Mononuclear cell (primary cell): Measurements from ENCODE around the gene CFAP99. TPM values are rescaled to one million over a fixed set of nuclear protein-coding genes. Genes with fewer than 3 reads are reported as not detected.

ENCODE experiments used
- H3K27me3 ChIP-seq: 2 replicates; pipeline ENCODE4 v1.6.0; 2011; ENCODE audit warnings: low read length, control low read depth; ENCODE audit not compliant: insufficient read depth
- H3K4me1 ChIP-seq: 2 replicates; pipeline ENCODE4 v1.5.1; 2011; ENCODE audit warnings: mild to moderate bottlenecking, low read length, control low read depth; ENCODE audit not compliant: insufficient read depth
- H3K4me3 ChIP-seq: 2 replicates; pipeline ENCODE4 v1.5.1; 2011; ENCODE audit warnings: mild to moderate bottlenecking, low read length, moderate library complexity
- H3K9me3 ChIP-seq: 2 replicates; pipeline ENCODE4 v1.5.1; 2011; ENCODE audit warnings: low read depth, mild to moderate bottlenecking, control low read depth, low read length
- total RNA-seq: library from RNA; depleted of rRNA; stranded (reverse); fragments of >200 nt; gene quantifications from one replicate; pipeline ENCODE4 v1.2.3, GENCODE V29; 2012

Gene CFAP99
- total RNA-seq, 1 donor: 0.10 TPM

GRCh38 chr4:2500547-2500946, 81.8 kb downstream of the CFAP99 start:
- H3K4me3 ChIP-seq: no peak overlapping the region
- no peaks in the 10 kb centered on the region for H3K27me3 ChIP-seq
- peaks cover 20% of the 10 kb centered on the region for H3K4me1 ChIP-seq
- H3K9me3 ChIP-seq: no peaks in the 10 kb centered on the region

DNA sequence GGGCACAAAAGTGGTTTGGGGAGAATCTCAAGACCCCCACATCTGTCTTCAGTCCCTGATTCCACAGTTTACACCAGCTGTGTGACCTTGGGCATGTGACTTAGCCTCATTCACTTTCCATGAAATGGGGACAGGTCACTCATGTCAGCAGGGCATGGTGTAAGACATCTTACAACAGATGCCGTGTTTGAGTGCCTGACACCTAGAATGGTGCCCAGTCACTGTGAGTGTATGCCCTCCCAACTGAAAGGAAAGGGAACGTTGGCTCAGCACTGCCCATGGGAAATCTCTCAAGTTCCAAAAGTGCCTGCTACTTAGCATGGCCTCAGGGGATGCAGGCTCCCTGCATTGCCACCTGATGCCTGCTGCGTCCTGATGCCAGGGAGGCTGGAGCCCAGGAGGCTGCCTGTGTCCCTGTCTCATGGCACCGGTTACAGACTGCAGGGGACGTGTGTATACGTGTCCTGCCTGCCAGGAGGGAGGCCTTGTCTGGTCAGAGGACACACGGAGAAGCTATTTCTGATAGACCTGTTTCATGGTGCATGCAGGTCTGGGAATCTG, 82.4 kb downstream of the CFAP99 start:
- Histone ChIP-seq H3K9me3 (no peaks in the 10 kb centered on the region), H3K4me1 (peaks cover 20% of the 10 kb centered on the region), H3K4me3 (no peak overlapping the region), H3K27me3 (no peaks in the 10 kb centered on the region)

DNA sequence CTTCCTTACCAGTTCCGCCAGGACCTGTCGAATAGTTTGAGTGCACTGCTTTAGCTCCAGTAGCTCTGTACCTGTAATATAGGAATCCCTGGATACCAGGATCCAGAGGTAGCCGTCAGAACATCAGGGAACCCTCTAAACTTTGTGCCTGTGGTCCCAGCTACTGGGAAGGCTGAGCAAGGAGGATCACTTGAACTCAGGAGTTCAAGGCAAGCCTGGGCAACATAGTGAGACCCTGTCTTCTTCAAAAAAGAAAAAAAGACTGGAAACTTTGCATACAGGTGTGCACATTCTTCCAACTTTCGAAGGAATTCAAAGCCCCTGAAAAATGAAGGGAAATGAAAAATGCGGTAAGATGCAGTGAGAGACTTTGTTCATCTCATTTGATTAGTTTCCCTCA, 85.1 kb downstream of the CFAP99 start:
- H3K4me3 ChIP-seq: no peak overlapping the region
- no peaks in the 10 kb centered on the region for H3K27me3 ChIP-seq
- H3K4me1 ChIP-seq: no peaks in the 10 kb centered on the region
- no peaks in the 10 kb centered on the region for H3K9me3 ChIP-seq

- Histone ChIP-seq H3K4me1 (peaks cover 7% of the 10 kb centered on the region), H3K4me3 (no peak overlapping the region), H3K27me3 (no peaks in the 10 kb centered on the region), H3K9me3 (no peaks in the 10 kb centered on the region)
Observed at GRCh38 chr4:2507259-2507658, 88.5 kb downstream of the CFAP99 start.

DNA sequence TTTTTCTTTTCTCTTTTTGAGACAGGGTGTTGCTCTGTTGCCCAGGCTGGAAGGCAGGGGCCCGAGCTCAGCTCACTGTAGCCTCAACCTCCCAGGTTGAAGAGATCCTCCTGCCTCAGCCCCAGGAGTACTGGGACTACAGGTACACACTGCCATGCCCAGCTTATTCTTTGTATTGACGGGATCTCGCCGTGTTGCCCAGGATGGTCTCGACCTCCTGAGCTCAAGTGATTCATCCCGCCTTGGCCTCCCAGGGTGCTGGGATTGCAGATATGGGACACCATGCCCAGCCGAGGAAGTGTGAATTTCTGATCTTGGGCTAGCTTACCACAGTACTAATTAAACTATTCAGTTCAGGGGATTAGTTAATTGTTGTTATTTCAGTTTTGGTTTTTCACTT, 89.1 kb downstream of the CFAP99 start:
- Histone ChIP-seq H3K27me3 (no peaks in the 10 kb centered on the region), H3K9me3 (no peaks in the 10 kb centered on the region), H3K4me3 (no peak overlapping the region), H3K4me1 (peaks cover 7% of the 10 kb centered on the region)

DNA sequence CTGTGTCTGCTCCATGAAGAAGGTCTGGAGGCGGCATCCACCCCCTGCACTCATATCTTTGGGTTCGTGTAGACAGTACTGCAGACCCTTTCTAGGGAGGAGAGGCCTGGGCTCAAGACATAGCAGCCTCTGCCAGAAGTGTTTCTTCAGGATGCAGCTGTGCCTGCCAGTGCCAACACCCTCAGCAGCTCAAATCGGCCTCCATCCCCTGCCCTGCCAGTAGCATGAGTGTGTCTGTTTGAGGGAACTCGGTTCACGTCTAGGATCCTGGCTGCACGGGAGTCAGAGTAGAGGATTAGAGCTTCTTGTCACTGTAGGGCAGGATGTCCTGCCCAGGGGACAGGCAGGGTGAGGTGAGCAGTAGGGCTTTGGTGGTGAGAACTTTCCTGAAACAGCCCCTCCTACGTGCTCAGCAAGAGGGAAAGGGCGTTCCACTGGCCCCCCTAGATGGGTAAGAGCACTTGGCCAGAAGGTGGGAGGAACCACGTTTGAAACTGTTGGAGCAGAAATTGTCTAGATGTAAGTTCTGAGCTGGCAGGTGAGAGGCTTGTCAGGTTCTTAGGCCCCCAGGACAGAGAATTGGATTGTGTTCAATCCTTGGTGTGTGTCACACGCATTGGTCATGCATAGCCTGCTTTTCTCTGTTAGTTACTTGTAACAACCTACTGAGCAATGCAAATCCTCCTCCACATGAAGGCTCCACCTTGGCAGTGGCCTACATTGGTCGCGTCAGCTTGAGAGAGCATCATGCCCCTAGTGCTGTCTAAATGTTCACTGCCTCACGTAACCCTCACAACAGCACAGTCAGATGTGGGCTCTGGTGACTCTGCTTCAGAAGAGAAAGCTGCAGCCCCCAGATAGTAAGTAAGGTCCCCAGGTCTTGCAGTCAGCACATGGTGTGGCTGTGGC, 91.8 kb downstream of the CFAP99 start:
- Histone ChIP-seq H3K9me3 (no peaks in the 10 kb centered on the region), H3K4me1 (peaks cover 7% of the 10 kb centered on the region), H3K27me3 (no peaks in the 10 kb centered on the region), H3K4me3 (no peak overlapping the region)

- no peaks in the 10 kb centered on the region for H3K27me3 ChIP-seq
- H3K9me3 ChIP-seq: no peaks in the 10 kb centered on the region
- no peak overlapping the region for H3K4me3 ChIP-seq
- H3K4me1 ChIP-seq: peaks cover 7% of the 10 kb centered on the region
Observed at GRCh38 chr4:2511645-2512131, 92.9 kb downstream of the CFAP99 start.

Other genes with a start within 250 kb of the CFAP99 start
- gene HAUS3, start 176.8 kb upstream of the CFAP99 start, total RNA-seq: 77.2 TPM
- gene POLN, start 176.8 kb upstream of the CFAP99 start, total RNA-seq: 1.4 TPM
- gene MXD4, start 156.8 kb upstream of the CFAP99 start, total RNA-seq: 36.1 TPM
- 8.9 TPM for gene ZFYVE28, start 310 bp upstream of the CFAP99 start, total RNA-seq
- gene RNF4, start 50.2 kb downstream of the CFAP99 start, total RNA-seq: 126 TPM
- 21.0 TPM for gene FAM193A, start 117.7 kb downstream of the CFAP99 start, total RNA-seq